ENCODE results near the gene UBC. TPM values are rescaled to one million over a fixed set of nuclear protein-coding genes. Genes with fewer than 3 reads are reported as not detected.

The UBC gene
- total and polyA plus RNA-seq, 2 of the 4 experiments (the other 2 are of a cell fraction) = 2,042 to 4,320 TPM

DNA sequence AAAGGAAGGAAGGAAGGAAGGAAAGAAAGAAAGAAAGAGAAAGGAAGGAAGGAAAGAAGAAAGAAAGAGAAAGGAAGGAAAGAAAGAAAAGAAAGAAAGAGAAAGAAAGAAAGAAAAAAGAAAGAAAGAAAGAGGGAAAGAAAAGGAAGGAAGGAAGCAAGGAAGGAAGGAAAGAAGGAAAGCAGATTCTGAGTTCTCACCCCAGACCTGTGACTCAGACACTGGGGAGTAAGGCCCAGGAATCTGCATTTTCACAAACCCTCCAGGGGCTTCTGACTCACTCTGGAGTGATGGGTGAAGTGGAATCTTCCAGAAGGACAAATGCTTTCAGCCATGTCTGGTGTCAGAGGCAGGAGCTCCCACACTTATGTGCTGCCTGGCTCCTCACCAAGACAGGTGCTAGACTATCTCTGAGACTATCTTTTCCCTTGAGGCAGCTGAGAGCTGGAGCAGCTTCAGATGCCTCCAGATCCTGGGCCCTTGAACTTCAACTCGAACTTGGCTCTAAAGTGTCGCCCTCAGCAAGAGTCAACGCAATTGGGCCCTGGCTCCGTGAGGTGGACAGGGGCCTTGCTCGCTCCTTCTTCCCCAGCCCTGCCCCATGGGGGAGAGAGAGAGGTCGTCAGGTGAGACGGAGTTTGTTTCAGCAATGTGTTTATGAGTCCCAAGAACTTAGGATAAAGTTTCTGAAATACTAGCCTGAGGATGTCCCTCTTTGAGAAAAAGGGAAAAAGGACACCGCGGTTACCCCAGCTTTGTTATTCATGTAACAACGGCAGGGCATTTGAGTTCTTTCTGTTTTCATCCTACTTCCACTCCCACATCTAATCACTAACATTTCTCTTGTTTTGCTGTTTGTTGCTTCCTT lies 31.0 kb downstream of the UBC start:
- H3K14ac ChIP-seq (replicated peaks; ENCODE audit: low read depth, low read length) = no peak overlapping the region
- H2AK5ac ChIP-seq (ENCODE audit: low read depth, low read length) = no peak overlapping the region
- H3K27ac ChIP-seq (ENCODE audit: insufficient read depth, low read length) = no peak overlapping the region
- H3K23ac ChIP-seq (ENCODE audit: low read depth, low read length) = no peak overlapping the region
- DNase-seq = peak; percentile 24
- no peak overlapping the region for H4K8ac ChIP-seq (ENCODE audit: low read depth in 2 of 2, low read length in 2 of 2)
- in situ Hi-C loops (cut with MboI; ENCODE audit: low sequenced_read_pairs) (no loop called here), intact Hi-C loops (cut with micrococcal nuclease) (no loop called here), dilution Hi-C loops (cut with HindIII; ENCODE audit: low sequenced_read_pairs, unreplicated experiment) (no loop called here)
- no peak overlapping the region for H3K18ac ChIP-seq (ENCODE audit: low read depth, low read length)
- no peaks in the 10 kb centered on the region for H4K20me1 ChIP-seq (ENCODE audit: insufficient read depth, low read length)
- ATAC-seq (ENCODE audit: low read depth) = peak; percentile 11; the same call in 1 of the 2 replicates
- no peak overlapping the region for H3K56ac ChIP-seq (ENCODE audit: extremely low read depth, insufficient read depth, low read length)
- no peak overlapping the region for H4K5ac ChIP-seq (ENCODE audit: low read depth, low read length)
- H4K91ac ChIP-seq (ENCODE audit: insufficient read depth, low read depth, low read length) = no peak overlapping the region
- no peak overlapping the region for H3K9ac ChIP-seq (ENCODE audit: low read depth, low read length)
- ChIA-PET CTCF (no interaction called here), POLR2A (ENCODE audit: unreplicated experiment) (interaction anchor here (0.6 kb wide), 1 partner anchor 14 kb away, joined by 3 read pairs; no protein-coding TSS in a partner anchor)
- no peaks in the 10 kb centered on the region for H3K36me3 ChIP-seq (ENCODE audit: control insufficient read depth, insufficient read depth, low read length)
- no peak overlapping the region for H2AK9ac ChIP-seq (replicated peaks; ENCODE audit: low read depth, low read length, poor library complexity)
- no peak overlapping the region for H2BK120ac ChIP-seq (ENCODE audit: low read depth, low read length)
- WGBS, 2 experiments (ENCODE audit: extremely low coverage in 2 of 2, insufficient read length in 1 of 2) = 88% methylated on average over 2 of the region's 10 CpGs; no CpG with 5 or more reads in 1 of the 2 experiments
- no peak overlapping the region for H2BK5ac ChIP-seq (ENCODE audit: low read depth, low read length, poor library complexity, severe bottlenecking)
- no peaks in the 10 kb centered on the region for H3K79me1 ChIP-seq (ENCODE audit: low read depth in 1 of 2, low read length in 2 of 2)
- TF ChIP-seq RFX5 (IDR thresholded peaks at IDR 0.05; ENCODE audit: low read depth, low read length) (no peak), FOS (IDR thresholded peaks at IDR 0.05; ENCODE audit: low read depth, low read length) (no peak), POLR2A (IDR thresholded peaks at IDR 0.05; ENCODE audit: low read depth, low read length) (no peak)
- no peaks in the 10 kb centered on the region for H3K27me3 ChIP-seq (ENCODE audit: control insufficient read depth, insufficient read depth, low read length)
- no peak overlapping the region for H2BK15ac ChIP-seq (ENCODE audit: low read depth, low read length)
- H2BK20ac ChIP-seq (ENCODE audit: low read depth, low read length) = no peak overlapping the region
- no peaks in the 10 kb centered on the region for H3K9me3 ChIP-seq (ENCODE audit: control insufficient read depth, insufficient read depth, low read length)
- no peak overlapping the region for H3K4me3 ChIP-seq (ENCODE audit: insufficient read depth, low read depth, low read length)
- no peak overlapping the region for H3K4me2 ChIP-seq (ENCODE audit: low read depth, low read length)
- H2AFZ ChIP-seq (replicated peaks; ENCODE audit: low read length, poor library complexity) = no peak overlapping the region
- no peak overlapping the region for H3K4ac ChIP-seq (ENCODE audit: low read depth, low read length)
- peaks cover 2% of the 10 kb centered on the region; the same call in 1 of the 2 replicates for H3K4me1 ChIP-seq (ENCODE audit: control insufficient read depth, insufficient read depth, low read length)
- H3K9me1 ChIP-seq (ENCODE audit: insufficient read depth, low read length) = no peaks in the 10 kb centered on the region
- BruUV-seq (replicated peaks) = no TSS peak
